ENCODE measurements around the gene ERMAP.

The ERMAP gene

DNA sequence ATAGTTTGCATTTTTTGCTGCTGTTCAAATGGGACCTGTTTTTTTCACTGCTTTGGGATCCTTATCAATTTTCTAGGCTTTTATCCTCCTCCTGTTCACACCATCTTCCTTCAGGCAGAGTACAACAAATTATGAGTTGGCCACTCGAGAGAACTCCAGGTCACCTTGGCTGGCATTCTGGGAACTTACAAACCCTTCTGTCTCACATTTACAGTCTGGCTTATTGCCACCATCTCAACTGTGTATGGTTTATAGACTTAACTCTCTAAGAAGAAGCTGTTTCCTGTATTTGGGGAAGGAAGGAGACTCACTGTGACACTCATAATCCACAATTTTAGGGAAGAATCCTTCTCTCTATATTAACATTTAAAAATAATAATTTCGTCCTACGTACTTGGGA lies 24.1 kb downstream of the ERMAP start:
- no peak for DNase-seq
- TF ChIP-seq, protein P1, sequence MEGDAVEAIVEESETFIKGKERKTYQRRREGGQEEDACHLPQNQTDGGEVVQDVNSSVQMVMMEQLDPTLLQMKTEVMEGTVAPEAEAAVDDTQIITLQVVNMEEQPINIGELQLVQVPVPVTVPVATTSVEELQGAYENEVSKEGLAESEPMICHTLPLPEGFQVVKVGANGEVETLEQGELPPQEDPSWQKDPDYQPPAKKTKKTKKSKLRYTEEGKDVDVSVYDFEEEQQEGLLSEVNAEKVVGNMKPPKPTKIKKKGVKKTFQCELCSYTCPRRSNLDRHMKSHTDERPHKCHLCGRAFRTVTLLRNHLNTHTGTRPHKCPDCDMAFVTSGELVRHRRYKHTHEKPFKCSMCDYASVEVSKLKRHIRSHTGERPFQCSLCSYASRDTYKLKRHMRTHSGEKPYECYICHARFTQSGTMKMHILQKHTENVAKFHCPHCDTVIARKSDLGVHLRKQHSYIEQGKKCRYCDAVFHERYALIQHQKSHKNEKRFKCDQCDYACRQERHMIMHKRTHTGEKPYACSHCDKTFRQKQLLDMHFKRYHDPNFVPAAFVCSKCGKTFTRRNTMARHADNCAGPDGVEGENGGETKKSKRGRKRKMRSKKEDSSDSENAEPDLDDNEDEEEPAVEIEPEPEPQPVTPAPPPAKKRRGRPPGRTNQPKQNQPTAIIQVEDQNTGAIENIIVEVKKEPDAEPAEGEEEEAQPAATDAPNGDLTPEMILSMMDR (IDR thresholded peaks at IDR 0.05; ENCODE audit: low read depth, low read length, missing control alignments), result no peak
- no peaks in the 10 kb centered on the region for H3K27me3 ChIP-seq (replicated peaks)
- H3K36me3 ChIP-seq (replicated peaks), result no peaks in the 10 kb centered on the region
- in situ Hi-C loops (cut with HindIII; ENCODE audit: low pct_ligation_motif_present, low sequenced_read_pairs), result no loop called here
- H3K4me3 ChIP-seq (ENCODE audit: low read depth, low read length), result no peak overlapping the region
- no peak overlapping the region for H3K27ac ChIP-seq

DNA sequence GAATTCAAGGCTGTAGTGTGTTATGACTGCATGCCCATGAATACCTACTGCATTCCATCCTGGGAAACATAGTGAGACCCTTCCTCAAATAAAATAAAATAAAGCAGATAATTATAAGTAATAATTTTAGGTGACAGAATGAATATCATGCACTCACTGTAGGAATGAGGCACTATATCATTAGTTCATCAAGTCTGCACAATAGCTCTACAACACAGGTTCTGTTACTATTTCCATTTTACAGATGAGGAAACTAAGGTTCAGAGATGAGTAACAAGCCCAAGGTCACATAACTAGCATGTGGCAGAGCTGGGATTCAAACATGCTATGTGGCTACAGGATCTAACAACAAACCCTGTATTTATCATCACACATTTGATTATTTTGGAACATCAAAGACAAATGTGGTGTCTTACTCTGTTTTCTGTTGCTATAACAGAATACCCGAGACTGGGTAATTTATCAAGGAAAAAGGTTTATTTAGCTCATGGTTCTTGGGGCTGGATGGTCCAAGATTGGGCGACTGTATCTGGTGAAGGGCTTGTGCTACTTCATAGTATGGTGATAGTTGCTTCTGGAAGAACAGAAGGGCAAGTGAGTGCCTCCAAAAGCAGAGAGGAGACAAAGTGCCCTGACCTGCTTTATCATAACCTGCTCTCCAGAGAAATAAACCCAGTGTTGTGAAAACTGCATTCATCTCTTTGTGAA lies 24.7 kb downstream of the ERMAP start:
- TF ChIP-seq, protein P1 (IDR thresholded peaks at IDR 0.05; ENCODE audit: low read depth, low read length, missing control alignments), result no peak
- in situ Hi-C loops (cut with HindIII; ENCODE audit: low pct_ligation_motif_present, low sequenced_read_pairs), result no loop called here
- no peak overlapping the region for H3K4me3 ChIP-seq (ENCODE audit: low read depth, low read length)
- DNase-seq, result no peak
- H3K27me3 ChIP-seq (replicated peaks), result no peaks in the 10 kb centered on the region
- H3K27ac ChIP-seq, result no peak overlapping the region
- no peaks in the 10 kb centered on the region for H3K36me3 ChIP-seq (replicated peaks)

DNA sequence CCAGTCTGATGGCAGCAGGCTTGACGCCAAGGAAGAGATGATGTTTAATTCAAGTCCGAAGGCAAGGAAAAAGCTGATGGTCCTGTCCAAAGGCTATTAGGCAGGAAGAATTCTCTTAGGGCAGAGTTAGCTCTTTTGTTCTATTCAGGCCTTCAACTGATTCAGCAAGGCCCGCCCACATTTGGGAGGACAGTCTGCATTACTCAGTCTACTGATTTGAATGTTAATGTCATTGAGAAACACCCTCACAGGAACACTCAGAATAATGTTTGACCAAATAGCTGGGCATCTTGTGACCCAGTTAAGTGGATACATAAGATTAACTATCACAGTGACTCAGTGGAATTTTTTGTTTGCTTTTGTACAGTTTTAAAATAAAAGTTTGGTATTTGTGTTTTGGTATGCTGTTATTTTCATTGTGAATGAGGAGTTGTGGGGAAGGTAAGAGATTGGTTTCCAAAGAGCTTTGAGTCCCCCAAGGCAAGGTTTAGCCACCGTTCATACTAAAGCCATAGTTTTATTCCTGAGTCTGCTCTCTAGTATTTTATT lies 27.7 kb downstream of the ERMAP start:
- H3K27me3 ChIP-seq (replicated peaks), result no peaks in the 10 kb centered on the region
- H3K4me3 ChIP-seq (ENCODE audit: low read depth, low read length), result no peak overlapping the region
- TF ChIP-seq, protein P1 (IDR thresholded peaks at IDR 0.05; ENCODE audit: low read depth, low read length, missing control alignments), result no peak
- peaks cover 2% of the 10 kb centered on the region for H3K36me3 ChIP-seq (replicated peaks)
- H3K27ac ChIP-seq, result no peak overlapping the region
- no peak for DNase-seq
- in situ Hi-C loops (cut with HindIII; ENCODE audit: low pct_ligation_motif_present, low sequenced_read_pairs), result no loop called here

DNA sequence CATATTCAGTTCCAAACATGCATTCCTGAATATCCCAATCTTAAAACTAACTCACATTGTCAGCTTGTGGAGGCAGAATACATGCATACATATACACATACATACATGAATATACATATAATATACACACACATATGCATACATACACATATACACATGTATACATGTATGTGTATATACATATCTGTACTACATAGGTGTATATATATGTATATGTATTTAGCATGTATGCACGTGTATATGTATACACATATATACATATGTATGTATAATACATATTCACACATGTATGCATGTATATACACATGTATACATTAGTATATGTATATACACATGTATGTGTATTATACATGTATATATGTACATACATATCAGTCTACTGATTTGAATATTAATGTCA lies 28.3 kb downstream of the ERMAP start:
- DNase-seq, result no peak
- in situ Hi-C loops (cut with HindIII; ENCODE audit: low pct_ligation_motif_present, low sequenced_read_pairs), result no loop called here
- Histone ChIP-seq H3K4me3 (ENCODE audit: low read depth, low read length) (no peak overlapping the region), H3K27me3 (replicated peaks) (no peaks in the 10 kb centered on the region), H3K27ac (no peak overlapping the region), H3K36me3 (replicated peaks) (peaks cover 4% of the 10 kb centered on the region)
- TF ChIP-seq, protein P1 (IDR thresholded peaks at IDR 0.05; ENCODE audit: low read depth, low read length, missing control alignments), result no peak

GRCh38 chr1:42845866-42846256 lies 28.9 kb downstream of the ERMAP start:
- no peaks in the 10 kb centered on the region for H3K27me3 ChIP-seq (replicated peaks)
- peak overlapping the region; percentile 49 for H3K4me3 ChIP-seq (ENCODE audit: low read depth, low read length)
- no peak overlapping the region for H3K27ac ChIP-seq
- peaks cover 6% of the 10 kb centered on the region for H3K36me3 ChIP-seq (replicated peaks)
- TF ChIP-seq, protein P1 (IDR thresholded peaks at IDR 0.05; ENCODE audit: low read depth, low read length, missing control alignments), result no peak
- DNase-seq, result no peak
- in situ Hi-C loops (cut with HindIII; ENCODE audit: low pct_ligation_motif_present, low sequenced_read_pairs), result no loop called here

Measured in brain microvascular endothelial cell (primary cell).